GM11168 (cell line): Measurements from ENCODE around the gene STIMATE.

Source experiments
- in situ Hi-C: fragments of 300-500 bp; cut with MboI; formaldehyde crosslinking; loops from one replicate; pipeline ENCODE4 v1.12.0; 2022; ENCODE audit warnings: low sequenced_read_pairs; ENCODE audit not compliant: unreplicated experiment

Gene STIMATE

GRCh38 chr3:52897130-52898122 lies at the start of gene STIMATE:
TSS of gene STIMATE (minus strand) at chr3:52897548. CDS start at chr3:52897450, 98 bp downstream.
- in situ Hi-C loops, result no loop called here

- in situ Hi-C loops, result no loop called here
These were observed 42.3 kb upstream of the STIMATE start for GRCh38 chr3:52939600-52939999.

- in situ Hi-C loops, result no loop called here
These were observed 37.5 kb upstream of the STIMATE start for GRCh38 chr3:52934630-52935530.

- in situ Hi-C loops, result no loop called here
These were observed 34.5 kb upstream of the STIMATE start for GRCh38 chr3:52931889-52932288.

GRCh38 chr3:52931328-52931727 lies 34.0 kb upstream of the STIMATE start:
- in situ Hi-C loops, result no loop called here

- in situ Hi-C loops, result no loop called here
These were observed 33.4 kb upstream of the STIMATE start for GRCh38 chr3:52930748-52931147.

- in situ Hi-C loops, result no loop called here
These were observed 29.2 kb upstream of the STIMATE start for GRCh38 chr3:52926554-52926953.

- in situ Hi-C loops, result no loop called here
These were observed 28.3 kb upstream of the STIMATE start for GRCh38 chr3:52925405-52926313.

- in situ Hi-C loops, result no loop called here
These were observed 26.6 kb upstream of the STIMATE start for GRCh38 chr3:52923963-52924362.

- in situ Hi-C loops, result no loop called here
These were observed 23.5 kb upstream of the STIMATE start for GRCh38 chr3:52920841-52921240.

GRCh38 chr3:52917044-52917443 lies 19.7 kb upstream of the STIMATE start:
- in situ Hi-C loops, result no loop called here

GRCh38 chr3:52915294-52915693 lies 17.9 kb upstream of the STIMATE start:
- in situ Hi-C loops, result no loop called here

- in situ Hi-C loops, result no loop called here
These were observed 15.8 kb upstream of the STIMATE start for GRCh38 chr3:52912885-52913731.

- in situ Hi-C loops, result no loop called here
These were observed 13.5 kb upstream of the STIMATE start for GRCh38 chr3:52910823-52911222.

GRCh38 chr3:52907497-52907896 lies 10.1 kb upstream of the STIMATE start:
- in situ Hi-C loops, result no loop called here

- in situ Hi-C loops, result no loop called here
These were observed 7.2 kb upstream of the STIMATE start for GRCh38 chr3:52904552-52904951.

GRCh38 chr3:52904000-52904399 lies 6.7 kb upstream of the STIMATE start:
- in situ Hi-C loops, result no loop called here

GRCh38 chr3:52896613-52897012 lies 735 bp downstream of the STIMATE start:
- in situ Hi-C loops, result no loop called here

GRCh38 chr3:52896151-52896550 lies 1.2 kb downstream of the STIMATE start:
- in situ Hi-C loops, result no loop called here
